Fibroblast of lung (primary cell): ENCODE data around the gene KCNJ9. TPM values are rescaled to one million over a fixed set of nuclear protein-coding genes. Genes with fewer than 3 reads are reported as not detected.

Experiments
- DNase-seq, 2 donors: peaks; one replicate each; pipeline versions ENCODE4 v3.0.0 to v3.0.0-alpha.2; 2010; ENCODE audit warnings: low read depth in 2 of 2
- H2AFZ ChIP-seq: 2 replicates; pipeline ENCODE4 v1.5.1; 2012; ENCODE audit warnings: low read length, control low read depth, inconsistent platforms
- H3K27ac ChIP-seq: 2 replicates; pipeline ENCODE4 v1.5.1; 2011; ENCODE audit warnings: low read length, control low read depth; ENCODE audit not compliant: insufficient read depth
- H3K27me3 ChIP-seq: 2 replicates; pipeline ENCODE4 v1.5.1; 2011; ENCODE audit warnings: mild to moderate bottlenecking, low read length; ENCODE audit not compliant: control insufficient read depth, insufficient read depth
- H3K36me3 ChIP-seq: 2 replicates; pipeline ENCODE4 v1.5.1; 2011; ENCODE audit warnings: low read length; ENCODE audit not compliant: control insufficient read depth, insufficient read depth
- H3K4me1 ChIP-seq: 2 replicates; pipeline ENCODE4 v1.5.1; 2011; ENCODE audit warnings: low read length; ENCODE audit not compliant: control insufficient read depth, insufficient read depth; ENCODE audit errors: extremely low read depth
- H3K4me2 ChIP-seq: 2 replicates; pipeline ENCODE4 v1.5.1; 2011; ENCODE audit warnings: low read length, control low read depth; ENCODE audit not compliant: insufficient read depth; ENCODE audit errors: extremely low read depth
- H3K4me3 ChIP-seq, 4 experiments: fragments of 200-600 bp in 1 of 4; sonication (generic) in 1 of 4; replicated peaks in 1 of 4; 2 replicates each; pipeline ENCODE4 v1.5.1; 2011 to 2016; ENCODE audit warnings: low read length in 4 of 4, low read depth in 3 of 4, mild to moderate bottlenecking in 3 of 4, control low read depth in 2 of 4, inconsistent platforms in 1 of 4, mixed read lengths in 1 of 4; ENCODE audit not compliant: insufficient read depth in 1 of 4; ENCODE audit errors: control extremely low read depth in 1 of 4
- H3K79me2 ChIP-seq: 2 replicates; pipeline ENCODE4 v1.5.1; 2012; ENCODE audit warnings: mild to moderate bottlenecking, low read length, inconsistent platforms; ENCODE audit not compliant: control insufficient read depth, insufficient read depth
- H3K9ac ChIP-seq: 2 replicates; pipeline ENCODE4 v1.5.1; 2011; ENCODE audit warnings: mild to moderate bottlenecking, low read length, control low read depth; ENCODE audit not compliant: insufficient read depth
- H3K9me3 ChIP-seq: 2 replicates; pipeline ENCODE4 v1.5.1; 2012; ENCODE audit warnings: low read depth, low read length; ENCODE audit not compliant: control insufficient read depth, insufficient read depth
- H4K20me1 ChIP-seq: 2 replicates; pipeline ENCODE4 v1.5.1; 2011; ENCODE audit warnings: low read length; ENCODE audit not compliant: control insufficient read depth, insufficient read depth; ENCODE audit errors: extremely low read depth
- CTCF ChIP-seq, 2 donors: IDR thresholded peaks in 1 of 2; conservative IDR thresholded peaks in 1 of 2; 1 replicate in 1 of 2; 2 replicates in 1 of 2; pipeline ENCODE4 v1.5.1; 2011 to 2012; ENCODE audit warnings: low read length in 2 of 2, control low read depth in 1 of 2, inconsistent platforms in 1 of 2, low read depth in 1 of 2, mild to moderate bottlenecking in 1 of 2
- EZH2 ChIP-seq: IDR thresholded peaks from 2 replicates; pipeline ENCODE4 v1.5.1; 2012; ENCODE audit warnings: low read length, control low read depth, mild to moderate bottlenecking; ENCODE audit errors: missing control alignments
- polyA plus RNA-seq, 2 donors: library from polyadenylated mRNA; depleted of rRNA in 1 of 2; stranded (reverse) in 1 of 2; unstranded in 1 of 2; fragments of >200 nt; gene quantifications; 2 replicates each; pipeline ENCODE4 v1.2.1, GENCODE V29; 2011 to 2012; ENCODE audit warnings: missing spikeins in 1 of 2
- total RNA-seq: library from RNA; depleted of rRNA; stranded (reverse); fragments of >200 nt; gene quantifications from 2 replicates; pipeline ENCODE4 v1.2.1, GENCODE V29; 2014

The KCNJ9 gene
- total and polyA plus RNA-seq, 2 donors (not counting 1 experiment from before 2014, with no cell fraction given) = under 0.01 TPM; not detected in 1

- no peak for TF ChIP-seq EZH2
- TF ChIP-seq CTCF (conservative IDR thresholded peaks at IDR 0.05 in 1 of 2, IDR thresholded peaks at IDR 0.05 in 1 of 2; ENCODE audit: low read depth in 1 of 2, low read length in 2 of 2) = no peak
- Histone ChIP-seq H3K27ac (no peak overlapping the region), H3K4me2 (no peak overlapping the region), H3K4me3 (no peak overlapping the region), H3K27me3 (peaks cover 9% of the 10 kb centered on the region), H3K9ac (no peak overlapping the region), H3K36me3 (no peaks in the 10 kb centered on the region), H2AFZ (no peak overlapping the region), H3K79me2 (no peaks in the 10 kb centered on the region), H4K20me1 (no peaks in the 10 kb centered on the region), H3K9me3 (no peaks in the 10 kb centered on the region), H3K4me1 (peaks cover 2% of the 10 kb centered on the region)
- no peak for DNase-seq
Measured at GRCh38 chr1:160105155-160105554, 23.8 kb downstream of the KCNJ9 start.

GRCh38 chr1:160107512-160107911, 26.2 kb downstream of the KCNJ9 start:
- Histone ChIP-seq H3K36me3 (no peaks in the 10 kb centered on the region), H3K27me3 (peaks cover 10% of the 10 kb centered on the region)
- TF ChIP-seq EZH2 (no peak), CTCF (conservative IDR thresholded peaks at IDR 0.05 in 1 of 2, IDR thresholded peaks at IDR 0.05 in 1 of 2; ENCODE audit: low read depth in 1 of 2, low read length in 2 of 2) (no peak)

GRCh38 chr1:160108888-160109662, 27.7 kb downstream of the KCNJ9 start:
- Histone ChIP-seq H3K79me2 (no peaks in the 10 kb centered on the region), H4K20me1 (no peaks in the 10 kb centered on the region), H3K9ac (no peak overlapping the region), H3K4me2 (no peak overlapping the region), H2AFZ (no peak overlapping the region), H3K4me1 (no peaks in the 10 kb centered on the region), H3K27ac (no peak overlapping the region), H3K9me3 (no peaks in the 10 kb centered on the region), H3K4me3 (no peak overlapping the region), H3K36me3 (no peaks in the 10 kb centered on the region), H3K27me3 (peaks cover 13% of the 10 kb centered on the region)
- no peak for TF ChIP-seq EZH2
- peak; percentile 38 to 60 for TF ChIP-seq CTCF (conservative IDR thresholded peaks at IDR 0.05 in 1 of 2, IDR thresholded peaks at IDR 0.05 in 1 of 2; ENCODE audit: low read depth in 1 of 2, low read length in 2 of 2)
- DNase-seq = peak; percentile 33 to 73

More at GRCh38 chr1:160107512-160107911, 26.2 kb downstream of the KCNJ9 start:
- Histone ChIP-seq H4K20me1 (no peaks in the 10 kb centered on the region), H3K4me3 (no peak overlapping the region), H3K9ac (no peak overlapping the region), H3K27ac (no peak overlapping the region), H3K4me1 (no peaks in the 10 kb centered on the region), H3K9me3 (no peaks in the 10 kb centered on the region), H3K79me2 (no peaks in the 10 kb centered on the region), H3K4me2 (no peak overlapping the region), H2AFZ (no peak overlapping the region)
- no peak for DNase-seq
